GM12878 (cell line): ENCODE results near the gene STX12. TPM values are rescaled to one million over a fixed set of nuclear protein-coding genes. Genes with fewer than 3 reads are reported as not detected.

ENCODE experiments used
- CHD4 ChIP-seq: fragments of 200-600 bp; sonication (generic); IDR thresholded peaks from 2 replicates; pipeline ENCODE4 v1.6.1; 2016; ENCODE audit warnings: mild to moderate bottlenecking
- EED ChIP-seq: sonication (generic); IDR thresholded peaks from 2 replicates; pipeline ENCODE4 v1.6.1; 2016; ENCODE audit warnings: antibody characterized with exemption, low read depth
- ELK1 ChIP-seq: IDR thresholded peaks from 2 replicates; pipeline ENCODE4 v1.6.1; 2012; ENCODE audit warnings: low read depth, low read length, improper control_type of control experiment
- KAT2A ChIP-seq: conservative IDR thresholded peaks from 2 replicates; pipeline ENCODE4 v1.6.1; 2011; ENCODE audit warnings: low read depth, low read length; ENCODE audit not compliant: control insufficient read depth
- KDM1A ChIP-seq: fragments of 200-600 bp; sonication (generic); IDR thresholded peaks from 2 replicates; pipeline ENCODE4 v1.6.1; 2016; ENCODE audit warnings: borderline replicate concordance
- MLLT1 ChIP-seq: fragments of 450-650 bp; IDR thresholded peaks from 2 replicates; pipeline ENCODE4 v1.6.1; 2016; ENCODE audit warnings: mild to moderate bottlenecking
- NKRF ChIP-seq: fragments of 450-650 bp; conservative IDR thresholded peaks from 2 replicates; pipeline ENCODE4 v1.6.1; 2017; ENCODE audit warnings: mild to moderate bottlenecking, moderate library complexity
- NR2F1 ChIP-seq: fragments of 450-650 bp; conservative IDR thresholded peaks from 2 replicates; pipeline ENCODE4 v1.6.1; 2017; ENCODE audit warnings: mild to moderate bottlenecking
- PML ChIP-seq: IDR thresholded peaks from 2 replicates; pipeline ENCODE4 v1.6.1; 2012; ENCODE audit warnings: low read length, inconsistent platforms
- POU2F2 ChIP-seq: IDR thresholded peaks from 3 replicates; pipeline ENCODE4 v1.6.1; 2011; ENCODE audit warnings: low read depth, mild to moderate bottlenecking, low read length, borderline replicate concordance
- RELB ChIP-seq: fragments of 450-650 bp; IDR thresholded peaks from 2 replicates; pipeline ENCODE4 v1.6.1; 2017; ENCODE audit warnings: low read depth, mild to moderate bottlenecking, moderate library complexity
- SREBF1 ChIP-seq: IDR thresholded peaks from 2 replicates; pipeline ENCODE4 v1.6.1; 2012; ENCODE audit warnings: mild to moderate bottlenecking, low read length
- SUPT20H ChIP-seq: IDR thresholded peaks from 2 replicates; pipeline ENCODE4 v1.6.1; 2011; ENCODE audit warnings: low read depth, mild to moderate bottlenecking, low read length, moderate library complexity, borderline replicate concordance; ENCODE audit not compliant: control insufficient read depth
- USF1 ChIP-seq: IDR thresholded peaks from 2 replicates; pipeline ENCODE4 v1.6.1; 2011; ENCODE audit warnings: borderline replicate concordance, low read depth, mild to moderate bottlenecking, moderate library complexity, mixed read lengths, low read length; ENCODE audit not compliant: insufficient read depth; ENCODE audit errors: extremely low read length
- ZBTB4 ChIP-seq: fragments of 450-650 bp; formaldehyde crosslinking; IDR thresholded peaks from 2 replicates; pipeline ENCODE4 v1.4.0; 2022; ENCODE audit warnings: mild to moderate bottlenecking, moderate library complexity
- ZNF24 ChIP-seq: fragments of 450-650 bp; IDR thresholded peaks from 2 replicates; pipeline ENCODE4 v1.6.1; 2017; ENCODE audit warnings: antibody characterized with exemption, mild to moderate bottlenecking
- polyA plus RNA-seq, 11 experiments: library from polyadenylated mRNA; depleted of rRNA in 4 of 11; unstranded in 6 of 11; stranded (reverse) in 5 of 11; fragments of >200 nt; fragmentation: Nextera tagmentation in 4 of 11; fragmentation: Illumina TruSeq in 1 of 11; extraction: Ambion mirVana in 4 of 11; extraction: Trizol in 1 of 11; gene quantifications; 1 replicate in 1 of 11; 2 replicates in 10 of 11; pipeline versions ENCODE4 v1.2.1 to v1.2.3, GENCODE V29; 2011 to 2016; ENCODE audit warnings: inconsistent platforms in 2 of 11, missing spikeins in 2 of 11, low read depth in 1 of 11
- total RNA-seq, 4 experiments: library from RNA; depleted of rRNA in 3 of 4; stranded (reverse); fragments of >200 nt in 3 of 4; fragmentation: Illumina TruSeq in 1 of 4; extraction: Trizol in 1 of 4; gene quantifications; 2 replicates each; pipeline versions ENCODE4 v1.2.1 to v1.2.3, GENCODE V29; 2013 to 2021

Gene STX12
- total and polyA plus RNA-seq, 10 of the 15 experiments (the other 5 are each of a cell fraction or from before 2014, with no cell fraction given): 20.2 to 35.0 (median 28.1) TPM

- TF ChIP-seq USF1: no peak
- no peak for TF ChIP-seq SREBF1
- no peak for TF ChIP-seq ZBTB4
- peak; percentile 83 for TF ChIP-seq EED
- no peak for TF ChIP-seq ELK1
- no peak for TF ChIP-seq CHD4
- TF ChIP-seq ZNF24: no peak
- peak; percentile 94 for TF ChIP-seq PML
- TF ChIP-seq POU2F2: peak; percentile 61; the same call in 1 of the 3 replicates
- TF ChIP-seq MLLT1: no peak
- TF ChIP-seq NKRF: peak; percentile 70
- TF ChIP-seq SUPT20H: no peak
- peak; percentile 92 for TF ChIP-seq RELB
- TF ChIP-seq KDM1A: no peak
- TF ChIP-seq NR2F1: no peak
- no peak for TF ChIP-seq KAT2A
Measured at GRCh38 chr1:27830621-27831440, 57.8 kb downstream of the STX12 start, which contains the start of gene PPP1R8 (continued).
